GM20000 (cell line): Measurements from ENCODE around the gene AKAP6.

ENCODE experiments used
- DNase-seq: peaks from one replicate; pipeline ENCODE4 v3.0.0; 2012; ENCODE audit warnings: low spot score
- TF ChIP-seq, protein P1 (sequence below): IDR thresholded peaks from 2 replicates; pipeline ENCODE4 v1.5.1; 2012; ENCODE audit warnings: mild to moderate bottlenecking, control low read depth; ENCODE audit errors: extremely low read depth, missing control alignments

Gene AKAP6

DNA sequence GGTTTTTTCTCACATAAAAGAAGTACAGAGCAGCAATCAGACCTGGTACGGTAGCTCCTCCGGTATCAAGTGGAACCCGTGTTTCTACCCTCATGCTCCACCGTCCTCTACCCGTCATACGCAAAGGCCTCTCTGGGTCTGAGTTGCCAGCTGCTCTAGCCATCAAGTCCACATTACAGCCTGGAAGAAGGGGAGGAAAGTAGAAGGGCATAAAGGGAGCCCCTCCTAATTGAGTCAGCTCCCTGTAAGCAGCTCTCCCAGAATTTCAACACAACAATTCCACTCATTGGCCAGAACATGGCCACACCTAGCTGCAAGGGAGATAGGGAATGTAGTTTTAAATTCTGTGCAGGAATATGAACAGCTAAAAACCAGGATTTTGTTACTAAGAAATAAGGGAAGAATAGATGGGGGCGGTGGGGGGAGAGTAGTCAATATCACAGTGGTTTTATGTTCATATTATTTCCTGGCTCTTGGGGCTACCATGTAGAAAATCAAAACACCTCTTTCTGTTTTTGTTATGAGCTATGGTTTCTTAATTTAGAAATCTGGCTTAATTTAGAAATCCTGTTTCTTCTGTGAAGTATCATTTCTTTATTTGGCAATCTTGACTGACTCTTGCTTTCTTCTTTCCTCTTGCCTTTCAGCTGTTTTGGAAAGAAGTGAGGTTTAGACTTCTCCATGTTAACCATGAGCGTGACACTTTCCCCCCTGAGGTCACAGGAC, 103.9 kb downstream of the AKAP6 start:
- TF ChIP-seq, protein P1, sequence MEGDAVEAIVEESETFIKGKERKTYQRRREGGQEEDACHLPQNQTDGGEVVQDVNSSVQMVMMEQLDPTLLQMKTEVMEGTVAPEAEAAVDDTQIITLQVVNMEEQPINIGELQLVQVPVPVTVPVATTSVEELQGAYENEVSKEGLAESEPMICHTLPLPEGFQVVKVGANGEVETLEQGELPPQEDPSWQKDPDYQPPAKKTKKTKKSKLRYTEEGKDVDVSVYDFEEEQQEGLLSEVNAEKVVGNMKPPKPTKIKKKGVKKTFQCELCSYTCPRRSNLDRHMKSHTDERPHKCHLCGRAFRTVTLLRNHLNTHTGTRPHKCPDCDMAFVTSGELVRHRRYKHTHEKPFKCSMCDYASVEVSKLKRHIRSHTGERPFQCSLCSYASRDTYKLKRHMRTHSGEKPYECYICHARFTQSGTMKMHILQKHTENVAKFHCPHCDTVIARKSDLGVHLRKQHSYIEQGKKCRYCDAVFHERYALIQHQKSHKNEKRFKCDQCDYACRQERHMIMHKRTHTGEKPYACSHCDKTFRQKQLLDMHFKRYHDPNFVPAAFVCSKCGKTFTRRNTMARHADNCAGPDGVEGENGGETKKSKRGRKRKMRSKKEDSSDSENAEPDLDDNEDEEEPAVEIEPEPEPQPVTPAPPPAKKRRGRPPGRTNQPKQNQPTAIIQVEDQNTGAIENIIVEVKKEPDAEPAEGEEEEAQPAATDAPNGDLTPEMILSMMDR, result no peak
- DNase-seq, result no peak

DNA sequence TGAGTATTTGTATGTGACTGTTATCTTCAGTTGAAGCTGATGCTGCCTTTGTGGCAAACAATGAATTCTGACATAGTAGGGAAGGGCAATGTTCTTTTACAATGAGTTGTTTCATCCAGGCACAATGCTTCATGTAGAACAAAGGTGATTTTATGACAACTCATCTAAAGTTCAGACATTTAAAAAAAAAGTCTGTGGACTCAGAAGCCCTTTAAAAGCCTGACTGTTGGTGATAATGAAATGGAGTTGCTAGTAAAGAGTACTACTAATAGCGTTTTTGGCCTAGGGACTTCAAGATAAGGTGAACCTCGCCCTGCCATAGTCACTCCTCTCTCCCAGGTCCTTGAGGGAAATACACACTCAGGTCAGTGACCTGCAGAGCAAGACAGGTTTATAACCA, 105.1 kb downstream of the AKAP6 start:
- no peak for DNase-seq

DNA sequence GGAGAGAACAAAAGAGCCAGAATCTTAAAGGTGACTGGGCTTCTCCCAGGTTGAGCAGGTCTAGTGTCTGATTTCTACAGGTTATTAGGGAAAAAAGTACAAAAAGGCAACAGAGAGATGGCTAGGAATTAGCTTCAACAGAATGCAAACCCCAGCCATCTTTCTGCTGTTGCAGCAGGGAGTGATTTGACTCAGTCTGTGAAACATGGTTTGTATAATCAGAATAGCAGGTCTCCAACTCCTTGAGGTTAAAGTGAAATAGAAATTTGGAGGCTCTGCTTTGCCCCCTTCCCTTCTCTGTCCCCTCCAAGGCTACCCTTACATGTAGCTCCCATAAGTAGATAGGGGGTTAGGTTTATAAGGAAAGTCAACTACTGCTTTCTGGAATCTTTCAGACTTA, 105.8 kb downstream of the AKAP6 start:
- DNase-seq, result no peak
- TF ChIP-seq, protein P1, result no peak

More for the DNA sequence above, 105.1 kb downstream of the AKAP6 start:
- TF ChIP-seq, protein P1, result no peak

DNA sequence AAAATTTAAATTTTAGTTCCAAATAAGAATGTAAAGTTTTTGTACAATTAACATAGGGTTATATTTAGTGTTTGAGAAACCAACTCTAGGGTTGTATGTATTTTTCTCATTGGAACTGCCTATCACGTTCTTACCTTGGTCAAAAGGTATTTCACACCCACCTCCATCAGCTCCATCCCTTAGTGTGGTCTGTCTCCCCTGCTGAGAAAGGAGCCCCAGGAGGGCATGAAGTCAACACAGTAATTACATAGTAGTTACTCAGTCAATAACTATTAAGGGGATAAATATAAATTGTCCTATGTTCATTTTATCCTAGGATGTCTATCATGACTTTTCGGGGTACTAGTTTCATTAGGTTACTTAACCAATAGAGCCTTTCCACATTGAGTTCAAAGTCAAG, 106.3 kb downstream of the AKAP6 start:
- TF ChIP-seq, protein P1, result no peak
- no peak for DNase-seq

DNA sequence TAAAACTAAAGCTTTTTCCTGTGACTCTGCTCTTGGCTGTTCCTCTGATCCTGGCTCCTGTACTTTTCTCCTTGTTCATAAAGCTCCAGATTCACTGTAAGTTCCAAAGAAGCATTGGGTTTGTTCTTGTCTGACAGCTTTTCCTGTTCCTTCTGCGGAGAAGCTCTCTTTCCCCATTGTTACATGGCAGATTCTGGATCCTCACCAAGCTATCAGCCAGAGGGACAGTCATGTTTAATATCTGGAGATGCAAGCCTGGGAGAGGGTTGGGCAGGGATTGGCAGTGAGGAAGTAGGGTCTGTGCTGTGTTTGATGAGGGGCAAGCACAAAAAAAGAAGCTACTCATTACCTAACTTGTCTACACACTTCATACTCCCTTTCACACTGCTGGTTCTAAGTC, 107.9 kb downstream of the AKAP6 start:
- DNase-seq, result no peak
- TF ChIP-seq, protein P1, result no peak

DNA sequence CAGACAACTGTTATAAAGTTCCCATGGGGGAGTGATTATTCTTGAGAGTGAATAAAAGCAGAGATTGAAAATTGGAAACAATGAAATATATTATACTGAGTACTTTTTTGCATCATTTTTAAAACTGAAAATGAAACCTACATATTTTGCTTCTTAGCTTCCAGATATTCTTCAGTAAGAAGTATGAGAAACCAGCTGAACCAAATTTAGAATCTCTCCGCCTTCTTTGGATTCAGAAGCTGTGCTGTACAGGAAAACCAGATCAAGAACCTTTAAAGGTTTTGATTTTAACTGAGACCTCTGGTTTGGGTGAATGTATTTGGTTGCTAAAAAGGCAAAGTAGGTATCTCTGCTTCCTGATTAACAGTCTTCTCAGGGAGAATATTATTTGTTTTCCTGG, 109.4 kb downstream of the AKAP6 start:
- TF ChIP-seq, protein P1, result no peak
- no peak for DNase-seq

DNA sequence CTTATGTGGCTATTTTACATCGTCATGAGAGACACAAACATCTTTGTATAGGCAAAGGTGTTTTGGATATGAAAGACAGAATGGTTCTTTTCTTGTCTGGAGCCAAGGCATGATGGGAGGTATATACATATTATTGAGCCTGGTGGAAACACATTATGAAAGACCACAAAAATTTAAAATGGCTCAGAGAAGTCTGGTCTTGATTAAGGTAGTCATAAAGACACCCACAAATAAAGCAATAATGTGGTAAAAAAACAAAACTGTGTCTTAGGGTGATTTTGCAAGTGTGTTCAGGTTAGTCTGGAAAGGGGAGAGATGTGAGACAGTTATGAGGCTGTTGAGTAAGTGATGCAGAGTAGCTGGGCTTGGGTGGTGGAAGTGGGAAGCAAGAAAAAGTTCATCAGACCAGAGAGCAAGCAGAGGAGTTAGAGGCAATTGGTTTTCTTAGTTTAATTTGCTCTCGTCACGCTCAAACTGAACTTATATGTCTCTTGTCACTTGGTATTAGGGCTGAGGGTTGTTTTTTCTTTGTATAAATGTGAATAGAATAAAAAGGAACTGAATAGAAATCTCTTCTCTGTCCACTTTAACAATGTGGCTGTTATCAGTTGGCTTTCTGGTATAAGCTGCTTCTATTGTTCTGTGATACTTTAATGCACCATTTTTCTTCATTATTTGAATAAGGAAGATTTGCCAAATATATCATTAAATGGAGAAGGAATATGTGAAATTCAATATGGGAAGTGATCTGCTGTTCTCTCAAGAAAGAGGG, 115.0 kb downstream of the AKAP6 start:
- TF ChIP-seq, protein P1, result no peak
- DNase-seq, result no peak
